Breast epithelium (tissue), 3 donors: Measurements from ENCODE around the gene CDH13.

Experiments used
- POLR2A ChIP-seq: fragments of 450-650 bp; IDR thresholded peaks from one replicate; pipeline ENCODE4 v1.6.1; 2016; ENCODE audit warnings: antibody characterized with exemption, mild to moderate bottlenecking, moderate library complexity
- TF ChIP-seq, protein P1 (sequence below), 3 donors: fragments of 450-650 bp; IDR thresholded peaks; one replicate each; pipeline ENCODE4 v1.5.1; 2016 to 2017; ENCODE audit warnings: antibody characterized with exemption in 3 of 3, mild to moderate bottlenecking in 3 of 3, moderate library complexity in 3 of 3

DNA sequence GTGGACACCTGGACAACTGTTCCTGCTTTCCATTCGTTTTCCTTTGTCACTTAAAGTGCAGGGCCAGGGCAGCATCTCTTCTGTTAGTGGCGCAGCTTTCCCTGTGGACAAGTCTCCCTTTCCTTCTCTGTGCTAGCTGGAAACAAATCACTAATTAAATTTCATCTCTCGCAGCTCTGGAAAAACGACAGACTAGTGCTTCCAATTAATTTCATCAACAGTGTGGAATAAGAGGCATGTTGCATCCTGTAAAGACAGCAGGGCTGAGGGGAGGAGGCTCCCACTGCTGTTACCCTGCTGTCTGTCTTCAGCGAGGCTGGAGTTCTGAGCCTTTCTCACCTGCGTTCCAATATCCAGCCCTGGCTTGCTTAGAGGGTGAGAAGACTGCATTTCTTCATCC is 828.9 kb downstream of the CDH13 start:
- TF ChIP-seq, protein P1, sequence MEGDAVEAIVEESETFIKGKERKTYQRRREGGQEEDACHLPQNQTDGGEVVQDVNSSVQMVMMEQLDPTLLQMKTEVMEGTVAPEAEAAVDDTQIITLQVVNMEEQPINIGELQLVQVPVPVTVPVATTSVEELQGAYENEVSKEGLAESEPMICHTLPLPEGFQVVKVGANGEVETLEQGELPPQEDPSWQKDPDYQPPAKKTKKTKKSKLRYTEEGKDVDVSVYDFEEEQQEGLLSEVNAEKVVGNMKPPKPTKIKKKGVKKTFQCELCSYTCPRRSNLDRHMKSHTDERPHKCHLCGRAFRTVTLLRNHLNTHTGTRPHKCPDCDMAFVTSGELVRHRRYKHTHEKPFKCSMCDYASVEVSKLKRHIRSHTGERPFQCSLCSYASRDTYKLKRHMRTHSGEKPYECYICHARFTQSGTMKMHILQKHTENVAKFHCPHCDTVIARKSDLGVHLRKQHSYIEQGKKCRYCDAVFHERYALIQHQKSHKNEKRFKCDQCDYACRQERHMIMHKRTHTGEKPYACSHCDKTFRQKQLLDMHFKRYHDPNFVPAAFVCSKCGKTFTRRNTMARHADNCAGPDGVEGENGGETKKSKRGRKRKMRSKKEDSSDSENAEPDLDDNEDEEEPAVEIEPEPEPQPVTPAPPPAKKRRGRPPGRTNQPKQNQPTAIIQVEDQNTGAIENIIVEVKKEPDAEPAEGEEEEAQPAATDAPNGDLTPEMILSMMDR (IDR thresholded peaks at IDR 0.05) = no peak
- TF ChIP-seq POLR2A = no peak
